HG03135 (cell line): ENCODE data around the gene TWIST2.

Experiments
- ATAC-seq: cut with Tn5 transposase; IDR thresholded peaks from one replicate; pipeline ENCODE4 v1.9.1; 2021; ENCODE audit warnings: mild to moderate bottlenecking, moderate library complexity; ENCODE audit not compliant: unreplicated experiment

Gene TWIST2

GRCh38 chr2:238936162-238937052 is 88.5 kb downstream of the TWIST2 start:
- no peak for ATAC-seq

GRCh38 chr2:238938003-238938400 is 90.1 kb downstream of the TWIST2 start:
- no peak for ATAC-seq

- no peak for ATAC-seq
These were observed 90.6 kb downstream of the TWIST2 start for GRCh38 chr2:238938401-238939055.

- no peak for ATAC-seq
These were observed 91.2 kb downstream of the TWIST2 start for GRCh38 chr2:238939074-238939473.

GRCh38 chr2:238939521-238940403 is 91.9 kb downstream of the TWIST2 start:
- ATAC-seq, result no peak

- ATAC-seq, result no peak
These were observed 92.9 kb downstream of the TWIST2 start for GRCh38 chr2:238940806-238941205.

GRCh38 chr2:238941262-238941792 is 93.4 kb downstream of the TWIST2 start:
- no peak for ATAC-seq

- no peak for ATAC-seq
These were observed 94.3 kb downstream of the TWIST2 start for GRCh38 chr2:238942080-238942725.

- ATAC-seq, result no peak
These were observed 94.9 kb downstream of the TWIST2 start for GRCh38 chr2:238942726-238943300.

GRCh38 chr2:238943338-238944067 is 95.6 kb downstream of the TWIST2 start:
- ATAC-seq, result no peak

GRCh38 chr2:238945433-238946150 is 97.7 kb downstream of the TWIST2 start:
- ATAC-seq, result no peak

- no peak for ATAC-seq
These were observed 98.7 kb downstream of the TWIST2 start for GRCh38 chr2:238946318-238947242.

- ATAC-seq, result no peak
These were observed 99.4 kb downstream of the TWIST2 start for GRCh38 chr2:238947243-238947760.

- no peak for ATAC-seq
These were observed 100.2 kb downstream of the TWIST2 start for GRCh38 chr2:238947920-238948710.

- no peak for ATAC-seq
These were observed 101.1 kb downstream of the TWIST2 start for GRCh38 chr2:238948765-238949641.
